ENCODE measurements around the gene ACOT7.
"Not testable (repeated sequence)": the region's sequence is repeated elsewhere in the genome, so short reads cannot be mapped to it uniquely, and the experiment has no call there.

The ACOT7 gene, protein sequence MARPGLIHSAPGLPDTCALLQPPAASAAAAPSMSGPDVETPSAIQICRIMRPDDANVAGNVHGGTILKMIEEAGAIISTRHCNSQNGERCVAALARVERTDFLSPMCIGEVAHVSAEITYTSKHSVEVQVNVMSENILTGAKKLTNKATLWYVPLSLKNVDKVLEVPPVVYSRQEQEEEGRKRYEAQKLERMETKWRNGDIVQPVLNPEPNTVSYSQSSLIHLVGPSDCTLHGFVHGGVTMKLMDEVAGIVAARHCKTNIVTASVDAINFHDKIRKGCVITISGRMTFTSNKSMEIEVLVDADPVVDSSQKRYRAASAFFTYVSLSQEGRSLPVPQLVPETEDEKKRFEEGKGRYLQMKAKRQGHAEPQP

DNA sequence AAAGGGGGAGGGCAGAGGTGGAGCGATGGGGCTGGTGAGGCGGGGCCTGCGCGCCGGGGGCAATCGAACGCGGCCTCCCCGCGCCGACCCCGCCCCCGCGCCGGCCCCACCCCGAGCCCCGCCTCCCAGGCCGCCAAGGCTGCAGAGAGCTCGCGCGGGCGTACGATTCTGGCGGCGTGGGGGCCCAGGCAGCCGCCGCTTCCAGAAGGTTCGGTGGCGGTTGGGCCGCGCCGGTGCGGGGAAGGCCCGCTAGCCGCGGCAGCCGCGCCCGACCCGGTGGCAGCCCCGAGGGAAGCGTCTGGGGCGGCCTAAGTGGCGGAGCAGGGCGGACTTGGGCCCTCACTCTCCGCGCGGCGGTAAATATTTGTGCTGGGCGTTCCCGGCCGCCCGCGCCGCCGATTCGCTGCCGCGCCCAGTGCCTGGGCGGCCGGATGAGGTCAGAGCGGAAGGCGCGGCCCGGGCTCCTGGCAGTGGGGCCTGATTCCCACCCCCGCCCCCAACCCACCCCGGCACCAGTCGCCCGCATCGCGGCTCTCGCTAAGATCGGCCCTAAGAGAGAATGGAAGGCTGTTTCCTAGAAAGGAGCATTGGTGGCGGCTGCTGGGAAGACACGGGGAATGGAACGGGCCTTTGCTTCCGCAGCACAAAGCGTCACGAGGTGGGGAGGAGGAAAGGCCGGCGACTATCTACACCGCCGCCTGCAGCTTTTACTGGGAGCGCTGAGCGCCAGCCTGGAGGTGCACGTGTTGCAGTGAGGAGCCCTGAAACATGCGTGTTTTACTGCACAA, at the start of gene ACOT7:
Gene ACOT7 (minus strand): TSS at position 368 of the 788 bp plus-strand sequence. CDS start 368 bp downstream, outside the sequence.
- peak; percentile 98 for DNase-seq (ENCODE audit: low spot score)

DNA sequence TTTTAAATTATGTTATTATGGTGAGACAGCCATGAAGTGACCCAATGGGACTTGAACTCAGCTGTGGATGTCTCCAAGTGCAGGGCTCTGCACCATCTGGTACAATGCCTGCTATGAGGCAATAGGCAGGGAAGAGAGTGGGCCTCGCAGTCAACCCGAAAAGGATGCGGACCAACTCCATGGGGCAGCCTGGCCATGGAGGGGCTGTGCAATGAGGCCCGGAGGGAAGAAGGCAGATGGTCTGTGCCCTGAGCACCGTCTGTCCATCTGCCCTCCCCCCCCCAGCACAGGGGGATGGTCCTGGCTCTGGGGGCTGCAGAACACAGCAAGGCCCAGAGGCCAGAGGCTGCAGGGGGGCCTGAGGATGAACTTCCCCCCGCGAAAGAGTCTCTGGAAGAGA, 48.0 kb upstream of the ACOT7 start:
- DNase-seq (ENCODE audit: low spot score), result no peak

GRCh38 chr1:6440198-6441126, 46.9 kb upstream of the ACOT7 start:
- peak; percentile 79 for DNase-seq (ENCODE audit: low spot score)

DNA sequence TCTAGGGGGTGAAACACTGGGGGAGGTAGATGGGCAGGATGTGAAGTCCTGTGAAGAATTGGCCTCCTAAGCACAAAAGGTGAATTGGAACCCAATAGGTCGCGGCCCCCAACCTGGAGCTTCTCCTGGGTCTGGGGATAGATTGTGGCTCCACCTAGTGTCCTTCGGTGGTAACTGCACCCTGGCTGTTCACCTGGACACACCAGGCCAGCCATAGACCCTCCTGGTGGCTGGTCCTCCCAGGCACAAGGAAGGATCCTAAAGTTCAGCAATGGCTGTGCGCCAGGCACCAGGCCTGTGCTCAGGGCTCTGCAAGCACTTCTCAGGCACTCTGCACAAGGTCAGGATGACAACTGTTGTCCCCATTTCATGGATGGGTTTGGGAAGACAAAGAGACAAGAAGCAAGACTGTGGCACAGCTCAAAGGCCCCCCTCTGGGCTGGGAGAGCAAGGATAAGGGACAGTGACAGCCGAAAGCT, 44.5 kb upstream of the ACOT7 start:
- peak; percentile 80 for DNase-seq (ENCODE audit: low spot score)

DNA sequence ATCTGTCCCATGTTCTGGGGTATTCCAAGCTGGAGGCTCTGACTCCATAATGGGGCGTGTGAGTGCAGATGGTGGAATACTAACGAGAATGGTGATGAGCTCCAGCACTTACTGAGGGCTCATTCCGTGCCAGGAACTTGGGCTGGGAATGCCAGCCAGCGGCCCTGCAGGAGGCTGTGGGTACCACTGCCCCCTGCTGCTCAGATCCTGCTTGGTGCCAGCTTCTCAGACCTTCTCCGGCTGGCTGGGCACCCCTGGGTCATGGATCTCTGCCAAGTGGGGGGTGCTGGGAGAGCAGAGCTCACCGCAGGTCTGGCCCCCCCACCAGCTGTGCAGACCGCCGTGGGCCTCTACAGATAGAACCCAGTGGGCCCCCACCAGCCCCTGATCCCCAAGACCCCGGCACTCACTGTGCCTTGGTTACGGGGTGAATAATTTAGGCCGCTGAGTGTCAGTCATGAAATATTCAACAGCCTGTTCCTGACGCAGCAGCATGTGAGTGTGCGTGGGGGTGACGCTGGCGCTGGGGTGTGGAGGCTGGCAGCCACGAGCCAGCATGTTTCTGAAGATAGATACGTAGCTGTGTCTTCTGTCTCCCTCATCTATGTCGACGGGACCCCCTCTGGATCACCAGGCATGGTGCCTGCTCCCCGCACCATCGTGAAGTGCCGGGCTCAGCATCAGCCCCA, 43.6 kb upstream of the ACOT7 start:
- DNase-seq (ENCODE audit: low spot score), result not testable (repeated sequence)

DNA sequence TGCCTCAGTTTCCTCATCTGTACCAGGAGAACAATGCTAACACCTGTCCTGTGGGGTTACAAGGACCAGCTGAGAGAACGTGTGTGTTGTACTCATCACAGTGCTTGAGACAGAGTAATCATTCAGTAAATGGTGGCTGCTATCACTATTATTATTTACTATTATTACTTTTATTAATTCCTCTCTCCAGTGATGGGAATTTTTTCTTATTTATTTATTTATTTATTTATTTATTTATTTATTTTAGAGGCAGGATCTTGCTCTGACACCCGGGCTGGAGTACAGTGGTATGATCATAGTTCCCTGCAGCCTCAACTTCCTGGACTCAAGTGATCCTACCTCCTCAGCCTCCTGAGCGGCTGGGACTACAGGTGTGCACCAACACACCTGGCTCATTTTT, 42.7 kb upstream of the ACOT7 start:
- DNase-seq (ENCODE audit: low spot score), result not testable (repeated sequence)

- DNase-seq (ENCODE audit: low spot score), result no peak
Observed at GRCh38 chr1:6435547-6435946, 42.0 kb upstream of the ACOT7 start.

DNA sequence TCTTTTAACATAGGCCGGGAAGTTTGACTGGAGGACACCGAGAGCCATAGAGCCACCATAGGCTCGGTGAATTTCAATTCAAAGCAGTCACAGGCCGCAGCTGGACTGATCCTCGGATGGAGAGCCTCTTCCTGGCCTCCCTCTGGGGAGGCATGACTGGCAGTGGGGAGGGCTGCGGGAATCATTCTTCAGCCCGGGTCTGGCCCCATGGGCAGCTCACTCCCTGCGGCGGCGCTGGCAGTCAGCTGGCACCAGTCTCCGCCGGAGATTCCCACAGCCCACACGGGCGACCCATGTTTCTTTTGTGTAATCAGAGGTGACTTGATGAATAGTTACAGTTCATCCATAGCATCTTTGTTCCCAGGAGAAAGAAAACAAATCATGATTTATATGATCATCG, 41.6 kb upstream of the ACOT7 start:
- no peak for DNase-seq (ENCODE audit: low spot score)

GRCh38 chr1:6434186-6434585, 40.6 kb upstream of the ACOT7 start:
- no peak for DNase-seq (ENCODE audit: low spot score)

DNA sequence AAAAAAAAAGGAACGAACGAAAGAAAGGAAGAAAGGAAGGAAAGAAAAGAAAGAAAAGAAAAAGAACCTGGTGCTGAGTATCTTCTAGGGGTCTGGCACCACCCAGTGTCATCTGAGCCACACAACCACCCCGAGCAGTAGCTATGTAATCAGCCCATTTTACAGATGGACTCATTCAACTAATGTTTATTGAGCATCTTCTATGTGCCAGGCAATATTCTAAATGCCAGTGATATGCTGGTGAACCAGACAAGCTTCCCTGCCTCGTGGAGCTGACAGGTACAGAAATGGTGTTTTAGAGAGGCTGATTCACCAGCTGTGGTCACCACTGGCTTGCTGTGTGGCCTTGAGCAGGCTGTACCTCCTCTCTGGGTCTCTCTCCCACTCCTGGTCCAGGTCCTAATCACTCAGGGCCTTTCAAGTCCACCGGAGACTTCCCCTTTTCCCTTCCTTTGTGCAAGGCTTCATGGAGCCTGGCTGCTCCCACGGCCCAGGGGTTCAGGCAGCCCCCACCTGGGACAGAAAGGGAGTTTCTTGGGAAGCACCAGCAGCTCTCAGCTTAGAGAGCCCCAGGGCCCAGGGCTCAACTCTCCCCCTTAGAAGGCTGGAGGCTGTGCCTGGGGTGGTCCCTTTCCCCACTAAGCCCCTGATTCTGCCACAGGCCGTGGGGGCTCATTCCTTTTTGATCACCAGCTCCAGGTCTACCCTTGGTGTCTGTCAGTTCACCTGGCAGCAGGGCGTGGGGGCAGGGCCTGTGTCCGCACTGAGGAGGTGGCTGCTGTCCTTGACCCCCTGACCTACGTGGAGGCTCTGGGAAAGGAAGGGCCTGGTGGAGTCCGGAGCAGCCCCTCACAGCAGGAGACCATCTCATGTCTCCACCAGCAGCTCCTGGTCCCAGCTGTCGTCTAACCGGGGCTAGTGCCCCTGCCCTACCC, 38.3 kb upstream of the ACOT7 start:
- not testable (repeated sequence) for DNase-seq (ENCODE audit: low spot score)

DNA sequence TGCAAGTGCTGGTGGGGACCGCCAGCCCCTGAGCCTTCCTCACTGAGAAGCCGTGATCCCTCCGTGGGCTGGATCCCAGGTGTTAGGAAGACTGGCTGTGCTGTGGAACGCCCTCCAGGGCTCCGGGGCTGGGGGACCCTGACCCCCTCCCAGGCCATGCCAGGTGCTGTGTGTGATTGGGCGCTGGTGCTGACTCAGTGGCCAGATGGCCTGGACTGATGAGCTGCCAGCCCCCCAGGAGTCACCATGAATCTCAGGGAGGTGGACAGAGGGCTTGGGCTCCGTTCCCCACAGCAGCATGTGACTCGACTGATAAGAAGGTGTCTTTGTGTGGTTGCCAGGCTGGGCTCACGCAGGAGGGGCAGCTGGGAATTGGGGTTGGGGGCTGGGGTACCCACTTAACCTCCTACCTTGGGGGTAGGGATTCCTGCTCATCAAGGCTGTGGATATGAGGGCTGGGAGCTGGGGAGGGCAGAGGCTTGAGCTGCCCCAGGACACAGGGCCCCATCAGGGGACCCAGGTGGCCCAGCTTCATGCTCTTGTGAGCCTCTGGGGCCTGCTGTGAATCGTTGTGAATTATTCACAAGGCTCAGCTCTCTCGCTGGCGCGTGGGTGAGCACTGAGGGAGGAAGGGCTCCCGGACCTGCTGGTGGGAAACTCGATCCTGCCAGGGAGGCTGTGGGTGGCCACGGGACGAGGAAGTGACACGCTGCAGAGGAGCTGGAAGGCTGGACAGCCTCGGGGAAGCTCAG, 36.3 kb upstream of the ACOT7 start:
- not testable (repeated sequence) for DNase-seq (ENCODE audit: low spot score)

GRCh38 chr1:6428453-6428852, 34.9 kb upstream of the ACOT7 start:
- not testable (repeated sequence) for DNase-seq (ENCODE audit: low spot score)

GRCh38 chr1:6427441-6428390, 34.1 kb upstream of the ACOT7 start:
- DNase-seq (ENCODE audit: low spot score), result no peak

GRCh38 chr1:6426972-6427350, 33.4 kb upstream of the ACOT7 start:
- no peak for DNase-seq (ENCODE audit: low spot score)

- DNase-seq (ENCODE audit: low spot score), result no peak
Observed at GRCh38 chr1:6426277-6426971, 32.9 kb upstream of the ACOT7 start.

- no peak for DNase-seq (ENCODE audit: low spot score)
Observed at GRCh38 chr1:6425658-6426057, 32.1 kb upstream of the ACOT7 start.

Measured in AG08396 (cell line).